NCI-H524 (cell line): ENCODE results near the gene BOC.
A peak's percentile ranks its signal among the peaks of the same experiment; 100 is the strongest.

Source experiments
- DNase-seq, 2 experiments: peaks; one replicate each; lab custom pipeline; 2025; lab: John Stamatoyannopoulos, UW

Gene BOC

GRCh38 chr3:113222451-113223086 lies 11.2 kb downstream of the BOC start:
- peak; percentile 47 to 81 for DNase-seq

DNA sequence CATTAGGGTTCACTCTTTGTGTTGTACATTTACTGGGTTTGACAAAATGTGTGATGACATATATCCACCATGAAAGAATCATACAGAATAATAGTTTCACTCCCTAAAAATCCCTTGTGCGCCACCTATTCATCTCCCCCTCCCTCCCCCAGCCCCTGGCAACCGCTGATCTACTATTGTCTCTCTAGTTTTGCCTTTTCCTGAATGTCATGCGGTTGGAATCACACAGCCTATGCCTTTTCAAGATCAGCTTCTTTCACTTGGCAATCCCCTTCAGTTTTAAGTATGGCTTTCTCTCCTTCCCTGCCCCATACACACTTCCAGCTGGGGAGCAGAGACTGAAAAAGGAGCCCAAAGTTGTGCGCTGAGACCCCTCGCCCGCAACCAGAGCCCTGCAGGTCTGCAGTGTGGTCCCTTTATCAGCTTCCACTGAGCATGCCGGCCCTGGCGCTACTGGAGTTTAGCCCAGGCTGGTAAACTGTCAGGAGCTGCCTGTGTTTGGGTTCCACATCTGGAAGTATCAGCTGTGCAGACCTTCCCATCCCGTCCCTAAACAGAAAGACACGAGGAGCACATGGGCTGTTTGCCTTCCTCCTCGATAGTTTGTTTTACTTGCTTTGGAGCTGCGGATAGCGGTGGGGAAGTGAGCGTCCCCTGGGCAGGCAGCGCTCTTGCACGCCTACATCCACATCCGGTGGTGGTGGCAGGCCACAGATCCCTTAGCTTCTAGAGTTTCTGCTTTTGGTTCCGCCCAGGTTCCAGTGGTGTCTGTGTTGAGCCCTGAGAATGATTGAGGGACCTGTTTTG lies 12.3 kb downstream of the BOC start:
- no peak for DNase-seq

DNA sequence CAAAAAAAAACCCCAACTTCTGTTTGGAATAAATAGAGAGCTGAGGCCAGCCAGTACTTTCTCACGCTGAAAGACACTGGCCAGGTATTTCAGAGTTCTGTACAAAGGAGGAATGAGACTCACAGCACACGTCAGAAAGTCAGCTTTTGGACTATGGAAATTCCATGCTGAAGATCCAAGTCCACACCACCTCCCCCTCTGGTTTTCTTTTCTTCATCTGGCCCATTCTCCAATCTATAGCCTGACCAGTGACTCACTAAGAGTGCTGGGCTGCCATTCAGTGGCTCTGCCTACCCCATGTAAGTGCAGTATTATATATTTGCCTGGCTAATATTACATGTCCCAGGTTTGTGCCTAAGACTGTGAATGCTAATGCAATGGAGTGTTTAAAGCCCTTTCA lies 13.9 kb downstream of the BOC start:
- no peak for DNase-seq

- no peak for DNase-seq
Observed at GRCh38 chr3:113226491-113226890, 15.1 kb downstream of the BOC start.

DNA sequence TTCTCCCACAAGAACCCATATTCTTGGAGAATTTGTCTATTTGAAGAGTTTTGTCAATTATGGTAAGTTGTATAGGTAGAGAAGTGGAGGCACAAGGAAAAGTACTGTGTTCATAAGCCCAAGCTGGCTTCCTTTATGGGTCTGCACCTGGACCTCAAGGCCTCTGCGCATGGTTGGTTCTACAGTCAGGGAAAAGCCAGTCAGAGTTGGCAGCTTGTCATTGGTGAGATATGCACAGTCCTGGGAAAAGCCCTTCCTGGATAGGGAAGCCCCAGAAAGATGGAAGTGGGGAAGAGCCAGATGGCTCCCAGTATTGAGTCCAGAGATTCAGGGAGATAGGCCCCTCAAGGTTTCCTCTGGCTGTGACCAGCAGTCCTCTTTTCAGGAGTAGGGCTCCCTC lies 15.8 kb downstream of the BOC start:
- no peak for DNase-seq

- no peak for DNase-seq
Observed at GRCh38 chr3:113228498-113229286, 17.3 kb downstream of the BOC start.

- no peak for DNase-seq
Observed at GRCh38 chr3:113231391-113231790, 20.0 kb downstream of the BOC start.

- no peak for DNase-seq
Observed at GRCh38 chr3:113231827-113232253, 20.5 kb downstream of the BOC start.

DNA sequence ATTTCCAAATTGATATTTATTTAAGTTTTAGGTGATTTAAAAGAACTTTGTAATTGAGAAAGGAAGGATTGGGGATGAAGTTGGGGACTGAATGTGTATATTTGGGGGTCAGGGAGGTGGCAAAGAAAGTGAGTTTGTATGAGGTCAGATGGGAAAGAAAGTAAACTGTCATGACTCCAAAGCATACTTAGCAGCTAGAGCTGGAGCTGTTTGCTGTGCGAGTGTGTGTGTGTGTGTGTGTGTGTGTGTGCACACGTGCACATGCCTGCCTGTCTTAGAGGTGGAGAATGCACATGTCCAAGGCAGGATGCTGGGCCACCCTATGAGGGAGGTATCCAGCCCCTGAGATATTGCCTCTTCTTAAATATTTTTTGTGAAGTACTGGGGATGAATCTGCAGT lies 21.0 kb downstream of the BOC start:
- DNase-seq, result no peak

DNA sequence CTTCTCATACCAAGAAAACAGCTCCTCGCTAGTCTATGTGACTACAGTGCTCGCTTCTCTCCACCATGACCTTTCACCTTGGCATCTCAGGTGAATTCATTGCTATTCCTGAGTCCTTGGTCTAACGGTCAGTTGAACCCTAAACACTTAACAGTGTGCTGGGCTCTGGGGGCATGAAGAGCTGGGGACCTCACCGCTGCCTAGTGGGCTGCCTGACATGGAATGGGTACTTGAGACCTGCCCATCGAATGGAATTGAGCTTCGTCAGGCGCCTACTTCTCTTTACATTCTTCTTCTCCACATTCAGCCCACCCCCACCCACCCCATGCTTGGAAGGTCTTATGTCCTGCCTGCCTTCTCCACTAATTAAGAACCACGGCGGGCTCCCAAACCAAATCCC lies 22.1 kb downstream of the BOC start:
- DNase-seq, result no peak

DNA sequence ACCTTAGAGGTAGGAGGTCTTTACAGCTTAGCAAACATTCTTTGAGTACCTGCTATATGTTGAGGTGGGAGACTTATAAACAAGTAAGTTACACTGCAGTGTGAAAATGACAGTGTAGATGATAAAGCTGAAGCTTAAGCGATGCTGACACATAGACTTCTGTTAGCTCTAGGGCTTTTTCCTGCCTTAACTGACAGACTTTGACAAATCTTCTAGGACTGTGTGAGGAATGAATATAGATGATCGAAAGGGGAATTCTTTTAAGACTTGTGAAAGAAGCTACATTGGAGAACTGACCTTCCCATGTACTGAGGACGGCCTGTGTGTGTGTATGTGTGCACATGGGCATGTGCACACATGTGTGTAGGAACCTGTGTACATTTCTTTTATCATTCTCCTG lies 22.7 kb downstream of the BOC start:
- DNase-seq, result no peak

DNA sequence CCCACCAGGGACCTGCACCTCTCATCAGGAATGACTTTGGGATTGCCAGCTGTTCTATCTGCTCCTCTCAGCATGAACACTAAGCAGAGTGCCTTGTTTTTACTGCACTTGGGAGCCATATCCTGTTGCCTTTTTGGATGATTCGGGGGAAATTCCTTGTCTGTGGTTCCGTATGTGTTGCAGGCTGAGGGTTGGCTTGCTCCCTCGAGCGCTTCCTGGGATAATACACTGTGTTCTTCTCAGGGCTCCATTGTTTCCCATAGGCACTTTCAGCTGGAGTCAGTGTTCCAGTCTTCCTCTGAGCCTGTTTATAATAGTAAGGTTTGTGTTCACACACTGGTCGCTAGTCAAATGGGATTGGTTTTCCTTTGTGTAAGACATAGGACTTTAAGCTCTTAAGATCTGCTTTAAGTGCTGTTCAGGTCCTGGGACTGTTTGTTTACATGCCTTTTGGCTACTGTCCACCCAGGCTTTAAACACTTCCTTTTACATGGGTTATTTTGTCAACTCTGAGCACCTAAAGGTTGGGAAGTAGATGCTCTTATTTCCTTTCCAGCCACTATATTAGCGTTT lies 23.4 kb downstream of the BOC start:
- DNase-seq, result peak in 1 of 2 experiments; percentile 66

GRCh38 chr3:113238503-113238902 lies 27.1 kb downstream of the BOC start:
- no peak for DNase-seq

GRCh38 chr3:113240841-113241240 lies 29.5 kb downstream of the BOC start:
- DNase-seq, result no peak

- DNase-seq, result peak in 1 of 2 experiments; percentile 78
Observed at GRCh38 chr3:113241292-113242095, 30.1 kb downstream of the BOC start.

DNA sequence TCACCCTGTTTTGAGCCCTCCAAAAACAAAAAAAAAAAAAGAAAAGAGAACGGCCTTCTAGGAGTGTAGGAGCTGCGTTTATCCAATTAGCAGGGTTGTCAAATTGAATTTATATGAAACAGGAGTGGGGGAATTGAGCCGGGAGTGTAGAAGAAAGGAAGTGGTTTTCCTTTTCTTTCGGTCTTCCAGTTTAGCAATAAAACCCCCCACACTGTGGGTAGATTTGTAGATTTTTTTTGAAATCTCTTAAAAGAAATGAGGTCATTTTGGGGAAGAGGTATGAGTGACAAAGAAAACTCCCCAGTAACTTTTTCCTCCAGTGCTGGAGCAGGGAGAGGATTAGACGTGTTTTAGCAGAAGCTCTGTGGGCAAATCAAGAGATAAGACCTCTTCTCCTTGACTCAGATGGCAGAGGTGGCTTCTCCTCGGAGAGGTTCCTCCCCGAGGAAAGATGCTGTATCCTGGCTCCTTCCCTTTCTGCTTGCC lies 30.8 kb downstream of the BOC start:
- peak in 1 of 2 experiments; percentile 33 for DNase-seq

- peak in 1 of 2 experiments; percentile 16 for DNase-seq
Observed at GRCh38 chr3:113243071-113243470, 31.7 kb downstream of the BOC start.

DNA sequence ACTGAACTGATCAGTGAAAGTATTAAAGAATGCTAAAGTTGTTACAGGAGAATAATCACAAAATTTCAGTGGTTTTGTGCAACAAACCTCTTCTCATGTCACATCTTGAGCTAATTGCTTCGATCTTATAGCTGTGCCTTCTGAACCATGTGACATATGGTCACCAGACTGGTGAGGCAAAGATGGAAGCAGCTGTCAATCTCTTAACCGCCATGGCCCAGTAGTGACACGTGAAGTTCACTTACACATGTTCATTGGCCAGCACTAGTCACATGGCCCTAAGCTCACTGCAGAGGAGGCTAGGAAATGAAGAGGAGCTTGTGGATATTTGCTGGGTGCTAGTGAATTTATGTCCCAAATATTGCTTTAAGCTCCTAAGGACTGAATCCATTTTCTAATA lies 32.5 kb downstream of the BOC start:
- DNase-seq, result peak; percentile 71 to 86

DNA sequence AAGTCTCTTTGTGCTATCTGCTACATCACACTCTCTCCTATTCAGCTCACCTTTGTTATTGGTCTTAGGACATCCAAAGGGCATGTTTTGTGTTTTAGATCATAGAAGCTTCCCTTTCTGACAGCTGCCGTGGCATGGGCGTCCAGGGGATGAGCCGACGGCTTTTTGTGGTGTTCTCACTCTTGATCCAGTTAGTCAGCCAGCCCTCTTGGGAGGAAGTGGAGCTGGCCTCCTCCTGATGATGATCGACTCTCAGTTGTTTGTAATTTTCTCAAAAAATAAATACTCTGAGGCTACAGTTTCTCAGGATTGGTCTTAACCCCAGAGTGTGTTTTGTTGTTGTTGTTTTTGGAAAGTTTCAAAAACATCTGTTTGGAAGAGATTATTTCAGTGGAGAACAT lies 34.4 kb downstream of the BOC start:
- no peak for DNase-seq

DNA sequence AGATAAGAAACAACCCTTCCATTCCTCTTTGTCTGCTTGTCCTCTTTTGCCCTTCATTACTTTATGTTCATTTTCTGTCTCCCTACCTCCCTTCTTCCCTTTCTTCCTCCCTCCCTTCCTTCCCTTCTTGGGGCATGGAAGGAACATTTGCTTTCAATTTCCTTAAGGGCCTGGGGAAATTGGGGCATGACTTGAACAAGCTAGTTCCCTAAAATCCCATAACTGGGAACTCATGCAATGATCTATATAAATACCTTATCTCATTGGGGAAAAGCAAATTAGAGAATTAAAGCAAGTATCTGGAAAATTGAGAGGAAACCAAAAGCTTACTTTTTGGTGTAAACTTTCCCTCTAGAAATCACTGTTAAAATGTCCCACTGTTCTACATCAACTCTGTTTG lies 35.7 kb downstream of the BOC start:
- DNase-seq, result no peak

DNA sequence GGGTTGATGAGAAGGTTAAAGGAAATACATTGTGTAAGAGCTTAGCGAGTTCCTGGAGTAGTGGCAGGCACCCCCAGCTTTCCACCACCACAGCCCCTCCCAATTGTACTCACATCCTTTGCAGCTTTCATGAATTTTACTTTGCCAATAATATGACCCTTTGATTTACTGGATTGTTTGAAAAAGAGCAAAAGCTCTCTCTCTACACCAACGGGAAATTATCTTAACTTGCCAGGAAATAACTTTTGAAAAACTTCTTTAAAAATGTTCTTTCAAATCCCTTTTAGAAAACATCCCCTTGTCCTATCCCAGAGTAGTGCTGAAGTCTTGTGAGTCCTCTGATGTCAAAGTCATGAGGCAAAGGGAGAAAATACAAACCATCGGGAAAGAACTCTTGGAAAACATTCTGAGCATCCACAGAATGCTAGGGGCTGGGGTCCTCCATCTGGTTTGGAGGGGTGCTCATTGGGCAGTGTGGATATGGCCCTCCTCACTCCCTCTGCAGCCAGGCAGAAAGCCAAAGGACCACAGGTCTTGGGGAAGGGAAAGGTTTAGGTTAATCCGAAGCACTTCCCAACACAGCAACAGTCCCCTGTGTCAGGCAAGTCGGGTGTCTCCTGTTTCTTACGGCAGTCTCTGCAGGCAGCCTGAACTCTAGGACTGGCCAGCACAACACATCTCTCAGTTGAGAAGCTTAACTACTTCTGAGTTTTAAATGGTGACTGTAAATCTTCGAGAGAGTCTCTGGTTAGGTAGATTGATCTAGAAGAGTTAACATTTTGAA lies 36.5 kb downstream of the BOC start:
- DNase-seq, result no peak
